Measurements from ENCODE around the gene LIPI. TPM values are rescaled to one million over a fixed set of nuclear protein-coding genes. Genes with fewer than 3 reads are reported as not detected.
A peak's percentile ranks its signal among the peaks of the same experiment; 100 is the strongest.

Gene LIPI
- total RNA-seq, 2 experiments from 2014 or later, result not detected

DNA sequence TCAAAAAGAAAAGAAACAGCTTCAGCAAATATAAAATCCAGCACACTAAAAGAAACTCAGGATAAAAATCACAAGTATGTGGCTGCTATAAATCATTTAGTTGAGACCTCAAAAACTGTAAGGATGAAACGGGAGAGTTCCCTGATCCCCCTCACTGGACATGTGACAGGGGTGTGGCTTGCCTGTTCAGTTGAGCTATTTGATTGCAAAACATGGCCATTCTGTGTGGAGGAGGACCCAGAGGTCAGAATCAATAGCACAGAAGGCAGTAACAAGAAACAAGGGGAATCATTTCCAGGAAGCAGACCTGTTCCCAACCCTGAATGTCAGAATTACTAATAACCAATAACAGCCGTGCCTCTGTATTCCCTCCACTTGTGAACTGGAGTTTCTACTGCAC is 33.1 kb upstream of the LIPI start:
- Histone ChIP-seq H3K27ac (ENCODE audit: low read depth, low read length, poor library complexity, severe bottlenecking) (no peak overlapping the region), H3K36me3 (ENCODE audit: insufficient read depth, low read length) (no peaks in the 10 kb centered on the region), H3K79me2 (ENCODE audit: insufficient read depth, low read depth, low read length) (no peaks in the 10 kb centered on the region), H3K4me2 (ENCODE audit: low read length) (no peak overlapping the region), H3K9me3 (ENCODE audit: low read length) (no peaks in the 10 kb centered on the region), H3K9me2 (ENCODE audit: insufficient read depth, low read length) (no peaks in the 10 kb centered on the region), H4K20me1 (ENCODE audit: insufficient read depth, low read length) (no peaks in the 10 kb centered on the region), H3K4me3 (ENCODE audit: low read depth, low read length, poor library complexity, severe bottlenecking) (no peak overlapping the region), H3K4me1 (ENCODE audit: insufficient read depth, low read length, poor library complexity, severe bottlenecking) (no peaks in the 10 kb centered on the region), H2AFZ (ENCODE audit: low read length) (no peak overlapping the region)
- intact Hi-C loops (cut with micrococcal nuclease; ENCODE audit: unreplicated experiment), result no loop called here
- ChIA-PET CTCF (ENCODE audit: unreplicated experiment) (no interaction called here), POLR2A (no interaction called here)
- no TSS peak for BruUV-seq (replicated peaks)
- TF ChIP-seq EZH2phosphoT487 (IDR thresholded peaks at IDR 0.05; ENCODE audit: borderline replicate concordance, low read depth, low read length) (no peak), CTCF (conservative IDR thresholded peaks at IDR 0.05; ENCODE audit: low read length) (no peak)
- DNase-seq (ENCODE audit: low spot score), result no peak

DNA sequence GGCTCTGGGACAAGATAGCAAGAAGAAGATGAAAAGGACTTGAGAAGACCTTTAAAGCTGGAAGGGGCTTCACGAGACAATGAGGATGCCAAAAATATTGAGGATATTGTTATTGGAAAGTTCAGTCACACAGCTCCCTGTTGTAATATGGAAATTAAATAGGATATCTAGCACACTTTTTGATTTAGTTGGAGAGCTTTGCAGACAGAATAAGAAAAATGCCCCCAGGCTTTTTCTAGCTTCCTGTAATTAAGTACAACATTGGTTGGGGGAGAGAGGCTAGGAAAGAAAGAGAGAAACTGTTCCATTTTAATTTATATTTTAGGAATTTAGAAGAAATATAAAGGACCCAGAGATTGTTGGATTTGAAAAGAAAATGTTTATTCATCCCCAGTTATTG is 32.7 kb upstream of the LIPI start:
- intact Hi-C loops (cut with micrococcal nuclease; ENCODE audit: unreplicated experiment), result no loop called here
- H3K9me3 ChIP-seq (ENCODE audit: low read length), result no peaks in the 10 kb centered on the region
- H4K20me1 ChIP-seq (ENCODE audit: insufficient read depth, low read length), result no peaks in the 10 kb centered on the region
- H3K27ac ChIP-seq (ENCODE audit: low read depth, low read length, poor library complexity, severe bottlenecking), result no peak overlapping the region
- no peak overlapping the region for H3K4me3 ChIP-seq (ENCODE audit: low read depth, low read length, poor library complexity, severe bottlenecking)
- no peaks in the 10 kb centered on the region for H3K4me1 ChIP-seq (ENCODE audit: insufficient read depth, low read length, poor library complexity, severe bottlenecking)
- no peak overlapping the region for H2AFZ ChIP-seq (ENCODE audit: low read length)
- TF ChIP-seq CTCF (conservative IDR thresholded peaks at IDR 0.05; ENCODE audit: low read length) (no peak), EZH2phosphoT487 (IDR thresholded peaks at IDR 0.05; ENCODE audit: borderline replicate concordance, low read depth, low read length) (no peak)
- no peaks in the 10 kb centered on the region for H3K36me3 ChIP-seq (ENCODE audit: insufficient read depth, low read length)
- POLR2A ChIA-PET, result no interaction called here
- no peak overlapping the region for H3K4me2 ChIP-seq (ENCODE audit: low read length)
- CTCF ChIA-PET (ENCODE audit: unreplicated experiment), result no interaction called here
- H3K9me2 ChIP-seq (ENCODE audit: insufficient read depth, low read length), result no peaks in the 10 kb centered on the region
- H3K79me2 ChIP-seq (ENCODE audit: insufficient read depth, low read depth, low read length), result no peaks in the 10 kb centered on the region
- BruUV-seq (replicated peaks), result no TSS peak
- no peak for DNase-seq (ENCODE audit: low spot score)

DNA sequence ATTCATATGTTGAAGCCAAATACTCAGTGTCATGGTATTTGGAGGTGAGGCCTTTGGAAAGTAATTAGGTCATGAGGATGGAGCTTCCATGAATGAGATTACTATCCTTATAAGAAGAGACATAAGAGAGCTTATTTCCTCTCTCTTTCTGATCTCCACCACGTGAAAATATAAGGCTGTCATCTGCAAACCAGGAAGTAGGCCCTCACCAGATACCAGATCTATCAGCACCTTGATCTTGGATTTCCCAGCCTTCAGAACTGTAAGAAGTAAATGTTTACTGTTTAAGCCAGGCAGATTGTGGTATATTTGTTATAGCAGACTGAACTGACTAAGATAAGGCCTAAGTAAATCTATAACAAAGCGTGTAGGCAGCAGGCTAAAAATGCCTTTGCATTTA is 30.5 kb upstream of the LIPI start:
- Histone ChIP-seq H3K27ac (ENCODE audit: low read depth, low read length, poor library complexity, severe bottlenecking) (no peak overlapping the region), H3K9me2 (ENCODE audit: insufficient read depth, low read length) (no peaks in the 10 kb centered on the region), H2AFZ (ENCODE audit: low read length) (peak overlapping the region; percentile 8; the same call in 1 of the 2 replicates), H3K4me3 (ENCODE audit: low read depth, low read length, poor library complexity, severe bottlenecking) (no peak overlapping the region), H3K4me2 (ENCODE audit: low read length) (no peak overlapping the region), H4K20me1 (ENCODE audit: insufficient read depth, low read length) (no peaks in the 10 kb centered on the region), H3K79me2 (ENCODE audit: insufficient read depth, low read depth, low read length) (no peaks in the 10 kb centered on the region), H3K36me3 (ENCODE audit: insufficient read depth, low read length) (no peaks in the 10 kb centered on the region), H3K4me1 (ENCODE audit: insufficient read depth, low read length, poor library complexity, severe bottlenecking) (no peaks in the 10 kb centered on the region), H3K9me3 (ENCODE audit: low read length) (no peaks in the 10 kb centered on the region)
- ChIA-PET CTCF (ENCODE audit: unreplicated experiment) (no interaction called here), POLR2A (interaction anchor here (1.7 kb wide), 1 partner anchor 9 kb away, joined by 8 read pairs; no protein-coding TSS in a partner anchor)
- DNase-seq (ENCODE audit: low spot score), result no peak
- BruUV-seq (replicated peaks), result no TSS peak
- TF ChIP-seq CTCF (conservative IDR thresholded peaks at IDR 0.05; ENCODE audit: low read length) (no peak), EZH2phosphoT487 (IDR thresholded peaks at IDR 0.05; ENCODE audit: borderline replicate concordance, low read depth, low read length) (no peak)
- intact Hi-C loops (cut with micrococcal nuclease; ENCODE audit: unreplicated experiment), result no loop called here

Data from OCI-LY7 (cell line).